A549 (cell line): ENCODE results near the gene SETD3. TPM values are rescaled to one million over a fixed set of nuclear protein-coding genes. Genes with fewer than 3 reads are reported as not detected.

Experiments used
- ATAC-seq, 2 experiments: fragments of 200-7000 bp in 1 of 2; fragments of >200 bp in 1 of 2; cut with Nextera tagmentation in 1 of 2; cut with Tn5 transposase in 1 of 2; 3 replicates each; pipeline versions ENCODE4 v1.8.0 to v1.9.1; 2018 to 2020; ENCODE audit warnings: mild to moderate bottlenecking in 1 of 2, moderate library complexity in 1 of 2
- CTCF ChIA-PET: fragments of 300-600 bp; sonication (Branson Sonifier 250); formaldehyde crosslinking; extraction: SDS; loops from one replicate; lab custom pipeline; 2021; ENCODE audit warnings: antibody characterized with exemption, inconsistent platforms; lab: Yijun Ruan, JAX
- POLR2A ChIA-PET: fragments of 350-600 bp; formaldehyde crosslinking; extraction: SDS; loops from one replicate; lab custom pipeline; 2021; ENCODE audit warnings: antibody characterized with exemption, inconsistent platforms; lab: Yijun Ruan, JAX
- DNase-seq, 2 experiments: peaks; one replicate each; pipeline versions ENCODE4 v3.0.0 to v3.0.0-alpha.2; 2011 to 2016; ENCODE audit warnings: low read depth in 1 of 2, low spot score in 1 of 2
- FAIRE-seq: peaks from 2 replicates; lab custom pipeline; 2011; peaks lifted over from hg19 to GRCh38; lab: Jason Lieb, UNC
- H3K27ac ChIP-seq, 2 experiments: fragments of >200 bp; sonication (Bioruptor Twin); formaldehyde crosslinking; 3 replicates each; pipeline ENCODE4 v1.5.1; 2016 to 2017
- H3K4me1 ChIP-seq: fragments of >200 bp; sonication (Bioruptor Twin); formaldehyde crosslinking; 3 replicates; pipeline ENCODE4 v1.6.1; 2016
- H3K4me2 ChIP-seq: fragments of >200 bp; sonication (Bioruptor Twin); formaldehyde crosslinking; 3 replicates; pipeline ENCODE4 v1.6.1; 2016
- H3K4me3 ChIP-seq: fragments of >200 bp; sonication (Bioruptor Twin); formaldehyde crosslinking; 3 replicates; pipeline ENCODE4 v1.5.1; 2016
- H3K9me3 ChIP-seq: fragments of >200 bp; sonication (Bioruptor Twin); formaldehyde crosslinking; 3 replicates; pipeline ENCODE4 v1.6.1; 2016
- ATOH8 ChIP-seq: fragments of 250-450 bp; sonication (Bioruptor Pico); IDR thresholded peaks from 2 replicates; pipeline ENCODE4 v1.5.0; 2020; ENCODE audit warnings: low read depth, mild to moderate bottlenecking, moderate library complexity
- CEBPB ChIP-seq, 2 experiments: fragments of >200 bp in 1 of 2; sonication (Bioruptor Twin) in 1 of 2; formaldehyde crosslinking in 1 of 2; IDR thresholded peaks; 2 replicates each; pipeline ENCODE4 v1.6.1; 2012 to 2016
- CHD4 ChIP-seq: fragments of 200-600 bp; sonication (generic); IDR thresholded peaks from 2 replicates; pipeline ENCODE4 v1.6.1; 2016; ENCODE audit warnings: antibody characterized with exemption, mild to moderate bottlenecking, borderline replicate concordance
- EHF ChIP-seq: fragments of 250-450 bp; sonication (Bioruptor Pico); IDR thresholded peaks from 2 replicates; pipeline ENCODE4 v1.5.0; 2020; ENCODE audit warnings: mild to moderate bottlenecking
- FOSL2 ChIP-seq, 2 experiments: fragments of 450-650 bp in 1 of 2; fragments of >200 bp in 1 of 2; sonication (Bioruptor Twin) in 1 of 2; formaldehyde crosslinking; IDR thresholded peaks; 2 replicates each; pipeline versions ENCODE4 v1.5.0 to v1.6.1; 2016 to 2020; ENCODE audit warnings: mild to moderate bottlenecking in 1 of 2, moderate library complexity in 1 of 2
- FOXS1 ChIP-seq: fragments of 250-450 bp; sonication (Bioruptor Pico); IDR thresholded peaks from 2 replicates; pipeline ENCODE4 v1.5.0; 2020; ENCODE audit warnings: mild to moderate bottlenecking, moderate library complexity
- HOXA7 ChIP-seq: fragments of 250-450 bp; sonication (Bioruptor Pico); IDR thresholded peaks from 2 replicates; pipeline ENCODE4 v1.5.0; 2020; ENCODE audit warnings: mild to moderate bottlenecking, moderate library complexity
- HOXB13 ChIP-seq: fragments of 250-450 bp; sonication (Bioruptor Pico); IDR thresholded peaks from 2 replicates; pipeline ENCODE4 v1.5.0; 2020; ENCODE audit warnings: low read depth, mild to moderate bottlenecking, moderate library complexity
- KDM5A ChIP-seq: fragments of 200-600 bp; sonication (generic); IDR thresholded peaks from 2 replicates; pipeline ENCODE4 v1.6.1; 2016; ENCODE audit warnings: antibody characterized with exemption, mild to moderate bottlenecking
- NPAS2 ChIP-seq: fragments of 250-450 bp; sonication (Bioruptor Pico); IDR thresholded peaks from 2 replicates; pipeline ENCODE4 v1.8.0; 2022; ENCODE audit warnings: mild to moderate bottlenecking, moderate library complexity, borderline replicate concordance
- NR3C1 ChIP-seq: fragments of >200 bp; sonication (Bioruptor Twin); formaldehyde crosslinking; IDR thresholded peaks from 3 replicates; pipeline ENCODE4 v1.6.1; 2017
- POLR2A ChIP-seq: IDR thresholded peaks from 2 replicates; pipeline ENCODE4 v1.6.1; 2012; ENCODE audit warnings: mild to moderate bottlenecking, low read length
- RARB ChIP-seq: fragments of 250-450 bp; sonication (Bioruptor Pico); IDR thresholded peaks from 2 replicates; pipeline ENCODE4 v1.8.0; 2021; ENCODE audit warnings: mild to moderate bottlenecking, moderate library complexity
- SMC3 ChIP-seq: fragments of >200 bp; sonication (Bioruptor Twin); formaldehyde crosslinking; IDR thresholded peaks from 3 replicates; pipeline ENCODE4 v1.6.1; 2018; ENCODE audit warnings: inconsistent platforms
- TFCP2L1 ChIP-seq: fragments of 250-450 bp; sonication (Bioruptor Pico); IDR thresholded peaks from 2 replicates; pipeline ENCODE4 v1.5.0; 2021; ENCODE audit warnings: mild to moderate bottlenecking
- TP53 ChIP-seq: fragments of 250-450 bp; sonication (Bioruptor Pico); IDR thresholded peaks from 2 replicates; pipeline ENCODE4 v1.5.0; 2021; ENCODE audit warnings: mild to moderate bottlenecking, moderate library complexity
- ZC3H11A ChIP-seq: fragments of 450-650 bp; IDR thresholded peaks from 2 replicates; pipeline ENCODE4 v1.6.1; 2014; ENCODE audit warnings: antibody characterized with exemption, mild to moderate bottlenecking
- ZSCAN20 ChIP-seq: fragments of 250-450 bp; sonication (Bioruptor Pico); IDR thresholded peaks from 2 replicates; pipeline ENCODE4 v1.8.0; 2022; ENCODE audit warnings: mild to moderate bottlenecking, moderate library complexity
- WGBS: methylation state at CpG from one replicate; pipeline ENCODE4 v1.1.6; 2017; ENCODE audit errors: missing lambda C conversion rate; 5-methylcytosine and 5-hydroxymethylcytosine counted together
- polyA plus RNA-seq, 4 experiments: library from polyadenylated mRNA; depleted of rRNA in 3 of 4; stranded (reverse); fragments of >200 nt; fragmentation: RNase III in 1 of 4; extraction: RNeasy Plus Mini Kit Qiagen cat#74134 plus additional on column Dnase treatment in 1 of 4; gene quantifications; 2 replicates in 3 of 4; 3 replicates in 1 of 4; pipeline ENCODE4 v1.2.3, GENCODE V29; 2011 to 2017
- TF ChIP-seq, protein P1 (sequence below): fragments of >200 bp; sonication (Bioruptor Twin); formaldehyde crosslinking; IDR thresholded peaks from 3 replicates; pipeline ENCODE4 v1.5.1; 2016
- TF ChIP-seq, protein P2 (sequence below): fragments of 450-650 bp; IDR thresholded peaks from 2 replicates; pipeline ENCODE4 v1.6.1; 2014; ENCODE audit warnings: antibody characterized with exemption

SETD3 gene
- polyA plus RNA-seq, 2 of the 4 experiments (the other 2 are of a cell fraction): 43.1 to 59.7 TPM

DNA sequence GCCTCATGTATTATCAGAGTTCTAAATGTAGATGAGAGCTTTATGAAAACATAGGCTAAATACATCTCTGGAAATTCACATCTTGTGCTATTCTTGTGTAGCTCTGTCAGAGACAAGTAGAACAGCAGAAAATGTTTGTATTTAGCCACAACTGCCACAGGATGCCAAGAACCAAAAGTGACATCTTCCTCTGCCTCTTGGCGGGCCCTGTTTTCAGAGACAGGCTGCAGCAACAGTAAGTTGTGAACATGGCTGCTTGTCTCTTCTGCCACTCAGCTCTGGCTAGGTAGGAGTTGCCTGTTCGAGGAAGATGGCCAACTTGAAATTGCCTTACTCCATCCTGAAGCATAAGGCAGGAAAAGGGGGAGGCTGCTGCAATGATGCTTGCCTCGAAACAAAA lies 30.4 kb downstream of the SETD3 start:
- 90% methylated on average over 3 of the region's 3 CpGs for WGBS
- POLR2A ChIA-PET: no interaction called here
- no peaks in the 10 kb centered on the region for H3K9me3 ChIP-seq
- no peak for DNase-seq
- FAIRE-seq: no peak
- TF ChIP-seq SMC3 (no peak), RARB (CRISPR knock-in tag) (no peak), POLR2A (no peak), CHD4 (no peak), FOSL2 (IDR thresholded peaks at IDR 0.05) (no peak), FOSL2 (CRISPR knock-in tag; IDR thresholded peaks at IDR 0.05) (no peak), HOXA7 (CRISPR knock-in tag) (no peak), ZC3H11A (no peak), CEBPB (IDR thresholded peaks at IDR 0.05) (no peak), EHF (CRISPR knock-in tag) (no peak)
- TF ChIP-seq, protein P1, sequence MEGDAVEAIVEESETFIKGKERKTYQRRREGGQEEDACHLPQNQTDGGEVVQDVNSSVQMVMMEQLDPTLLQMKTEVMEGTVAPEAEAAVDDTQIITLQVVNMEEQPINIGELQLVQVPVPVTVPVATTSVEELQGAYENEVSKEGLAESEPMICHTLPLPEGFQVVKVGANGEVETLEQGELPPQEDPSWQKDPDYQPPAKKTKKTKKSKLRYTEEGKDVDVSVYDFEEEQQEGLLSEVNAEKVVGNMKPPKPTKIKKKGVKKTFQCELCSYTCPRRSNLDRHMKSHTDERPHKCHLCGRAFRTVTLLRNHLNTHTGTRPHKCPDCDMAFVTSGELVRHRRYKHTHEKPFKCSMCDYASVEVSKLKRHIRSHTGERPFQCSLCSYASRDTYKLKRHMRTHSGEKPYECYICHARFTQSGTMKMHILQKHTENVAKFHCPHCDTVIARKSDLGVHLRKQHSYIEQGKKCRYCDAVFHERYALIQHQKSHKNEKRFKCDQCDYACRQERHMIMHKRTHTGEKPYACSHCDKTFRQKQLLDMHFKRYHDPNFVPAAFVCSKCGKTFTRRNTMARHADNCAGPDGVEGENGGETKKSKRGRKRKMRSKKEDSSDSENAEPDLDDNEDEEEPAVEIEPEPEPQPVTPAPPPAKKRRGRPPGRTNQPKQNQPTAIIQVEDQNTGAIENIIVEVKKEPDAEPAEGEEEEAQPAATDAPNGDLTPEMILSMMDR: no peak
- TF ChIP-seq, protein P2, sequence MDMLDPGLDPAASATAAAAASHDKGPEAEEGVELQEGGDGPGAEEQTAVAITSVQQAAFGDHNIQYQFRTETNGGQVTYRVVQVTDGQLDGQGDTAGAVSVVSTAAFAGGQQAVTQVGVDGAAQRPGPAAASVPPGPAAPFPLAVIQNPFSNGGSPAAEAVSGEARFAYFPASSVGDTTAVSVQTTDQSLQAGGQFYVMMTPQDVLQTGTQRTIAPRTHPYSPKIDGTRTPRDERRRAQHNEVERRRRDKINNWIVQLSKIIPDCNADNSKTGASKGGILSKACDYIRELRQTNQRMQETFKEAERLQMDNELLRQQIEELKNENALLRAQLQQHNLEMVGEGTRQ: no peak
- ATAC-seq: no peak
- CTCF ChIA-PET: interaction anchor here (0.7 to 1.8 kb wide), 2 partner anchors 17 to 34 kb away, joined by 3 to 4 read pairs; no protein-coding TSS in a partner anchor
- H3K4me3 ChIP-seq: no peak overlapping the region
- H3K4me2 ChIP-seq: no peak overlapping the region
- no peaks in the 10 kb centered on the region for H3K4me1 ChIP-seq
- H3K27ac ChIP-seq: no peak overlapping the region

DNA sequence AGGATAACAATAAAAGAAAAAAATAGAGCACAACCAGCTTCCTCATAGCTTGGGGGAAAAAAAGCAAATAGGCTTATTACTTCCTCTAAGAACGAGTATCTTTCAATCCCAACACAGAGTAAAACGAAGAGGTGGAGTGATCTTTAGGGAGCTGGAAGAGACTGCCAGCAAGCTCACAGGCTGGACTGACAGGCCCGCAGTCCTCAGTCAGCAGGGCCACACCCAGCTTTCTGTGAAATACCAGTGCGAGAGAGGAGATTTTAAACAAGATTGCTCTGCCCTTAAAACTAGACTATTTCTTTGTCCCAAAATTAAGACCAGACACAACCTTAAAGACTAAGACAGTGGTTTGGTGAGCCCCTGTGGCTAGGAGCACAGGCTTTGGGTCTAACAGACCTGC lies 32.9 kb downstream of the SETD3 start:
- POLR2A ChIA-PET: no interaction called here
- FAIRE-seq (no peak), ATAC-seq (no peak), DNase-seq (no peak)
- Histone ChIP-seq H3K4me1 (no peaks in the 10 kb centered on the region), H3K27ac (no peak overlapping the region), H3K9me3 (no peaks in the 10 kb centered on the region), H3K4me3 (no peak overlapping the region), H3K4me2 (no peak overlapping the region)
- WGBS: 81% methylated on average over 4 of the region's 4 CpGs
- TF ChIP-seq NPAS2 (CRISPR knock-in tag) (no peak), HOXB13 (CRISPR knock-in tag) (no peak), TFCP2L1 (CRISPR knock-in tag) (no peak), FOXS1 (CRISPR knock-in tag) (no peak), ZSCAN20 (CRISPR knock-in tag) (no peak), KDM5A (no peak), ATOH8 (CRISPR knock-in tag) (no peak), HOXA7 (CRISPR knock-in tag) (no peak), TP53 (CRISPR knock-in tag) (no peak), POLR2A (no peak), EHF (CRISPR knock-in tag) (no peak)
- TF ChIP-seq, protein P2: no peak
- TF ChIP-seq, all 56 proteins: peak for 0
- CTCF ChIA-PET: interaction anchor here (1.1 to 1.8 kb wide), 2 partner anchors 28 to 128 kb away, joined by 3 to 4 read pairs; no protein-coding TSS in a partner anchor

DNA sequence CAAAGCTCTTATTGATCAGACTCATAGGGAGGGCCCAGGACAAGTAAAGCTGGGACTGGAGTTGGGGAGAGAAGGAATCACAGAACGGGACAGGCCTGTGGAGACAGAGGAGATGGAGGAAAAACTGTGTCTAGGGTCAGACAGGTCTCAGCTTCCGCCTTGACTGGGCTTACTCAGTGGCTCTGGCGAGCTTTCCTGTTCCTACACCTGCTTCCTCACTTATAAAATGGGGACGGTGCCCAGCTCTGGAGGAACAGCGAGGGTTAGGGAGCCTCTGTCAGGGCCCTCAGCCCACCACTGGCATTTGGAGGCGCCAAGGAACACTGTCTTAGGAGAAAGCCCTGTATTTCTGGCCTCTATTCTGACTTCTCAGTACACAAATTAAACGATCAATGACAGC lies 34.7 kb downstream of the SETD3 start:
- H3K9me3 ChIP-seq: no peaks in the 10 kb centered on the region
- FAIRE-seq (no peak), ATAC-seq (no peak), DNase-seq (no peak)
- ChIA-PET POLR2A (no interaction called here), CTCF (interaction anchor here (0.9 kb wide), 1 partner anchor 11 kb away, joined by 3 read pairs; no protein-coding TSS in a partner anchor)
- no peak overlapping the region for H3K4me2 ChIP-seq
- no peak for TF ChIP-seq NR3C1
- WGBS: 94% methylated on average over 7 of the region's 7 CpGs
- H3K4me3 ChIP-seq: no peak overlapping the region
- H3K27ac ChIP-seq: no peak overlapping the region
- no peaks in the 10 kb centered on the region for H3K4me1 ChIP-seq
